ENCODE results near the gene ITIH1. TPM values are rescaled to one million over a fixed set of nuclear protein-coding genes. Genes with fewer than 3 reads are reported as not detected.

Gene ITIH1
- total RNA-seq, 1 donor from 2014 or later = not detected

- peaks cover 6% of the 10 kb centered on the region for H3K27me3 Mint-ChIP-seq (ENCODE audit: unreplicated experiment)
- TF ChIP-seq, protein P1, sequence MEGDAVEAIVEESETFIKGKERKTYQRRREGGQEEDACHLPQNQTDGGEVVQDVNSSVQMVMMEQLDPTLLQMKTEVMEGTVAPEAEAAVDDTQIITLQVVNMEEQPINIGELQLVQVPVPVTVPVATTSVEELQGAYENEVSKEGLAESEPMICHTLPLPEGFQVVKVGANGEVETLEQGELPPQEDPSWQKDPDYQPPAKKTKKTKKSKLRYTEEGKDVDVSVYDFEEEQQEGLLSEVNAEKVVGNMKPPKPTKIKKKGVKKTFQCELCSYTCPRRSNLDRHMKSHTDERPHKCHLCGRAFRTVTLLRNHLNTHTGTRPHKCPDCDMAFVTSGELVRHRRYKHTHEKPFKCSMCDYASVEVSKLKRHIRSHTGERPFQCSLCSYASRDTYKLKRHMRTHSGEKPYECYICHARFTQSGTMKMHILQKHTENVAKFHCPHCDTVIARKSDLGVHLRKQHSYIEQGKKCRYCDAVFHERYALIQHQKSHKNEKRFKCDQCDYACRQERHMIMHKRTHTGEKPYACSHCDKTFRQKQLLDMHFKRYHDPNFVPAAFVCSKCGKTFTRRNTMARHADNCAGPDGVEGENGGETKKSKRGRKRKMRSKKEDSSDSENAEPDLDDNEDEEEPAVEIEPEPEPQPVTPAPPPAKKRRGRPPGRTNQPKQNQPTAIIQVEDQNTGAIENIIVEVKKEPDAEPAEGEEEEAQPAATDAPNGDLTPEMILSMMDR (IDR thresholded peaks at IDR 0.05; ENCODE audit: unreplicated experiment) = no peak
- no peak overlapping the region for H3K4me3 Mint-ChIP-seq (ENCODE audit: unreplicated experiment)
- H3K4me1 Mint-ChIP-seq (ENCODE audit: unreplicated experiment) = peaks cover under 1% of the 10 kb centered on the region
- no peak overlapping the region for H3K27ac Mint-ChIP-seq (ENCODE audit: unreplicated experiment)
- H3K9me3 Mint-ChIP-seq (ENCODE audit: unreplicated experiment) = no peaks in the 10 kb centered on the region
- H3K36me3 Mint-ChIP-seq (ENCODE audit: low read depth, unreplicated experiment) = peaks cover 17% of the 10 kb centered on the region
- no peak for DNase-seq (ENCODE audit: low spot score)
Observed at GRCh38 chr3:52841211-52841980, 64.0 kb downstream of the ITIH1 start.

Other genes starting within 250 kb of the ITIH1 start
- 252 TPM for gene NT5DC2, start 243.7 kb upstream of the ITIH1 start, total RNA-seq (ENCODE audit: unreplicated experiment)
- gene UQCC5, start 241.0 kb upstream of the ITIH1 start, total RNA-seq (ENCODE audit: unreplicated experiment) = 13.3 TPM
- 68.7 TPM for gene PBRM1, start 91.7 kb upstream of the ITIH1 start, total RNA-seq (ENCODE audit: unreplicated experiment)
- 50.0 TPM for gene GNL3, start 91.6 kb upstream of the ITIH1 start, total RNA-seq (ENCODE audit: unreplicated experiment)
- 54.7 TPM for gene GLT8D1, start 71.8 kb upstream of the ITIH1 start, total RNA-seq (ENCODE audit: unreplicated experiment)
- 83.9 TPM for gene SPCS1, start 71.5 kb upstream of the ITIH1 start, total RNA-seq (ENCODE audit: unreplicated experiment)
- gene NEK4, start 6.7 kb upstream of the ITIH1 start, total RNA-seq (ENCODE audit: unreplicated experiment) = 16.9 TPM
- gene ITIH3, start 17.2 kb downstream of the ITIH1 start, total RNA-seq (ENCODE audit: unreplicated experiment) = not detected
- gene ITIH4, start 53.1 kb downstream of the ITIH1 start, total RNA-seq (ENCODE audit: unreplicated experiment) = 8.2 TPM
- 1.1 TPM for gene MUSTN1, start 57.4 kb downstream of the ITIH1 start, total RNA-seq (ENCODE audit: unreplicated experiment)
- gene STIMATE, start 119.9 kb downstream of the ITIH1 start, total RNA-seq (ENCODE audit: unreplicated experiment) = 24.5 TPM